Embryonic facial prominence (tissue), 1 donor: ENCODE results near the gene VSIG10.

Source experiments
- DNase-seq: peaks from one replicate; pipeline ENCODE4 v3.0.0-alpha.2; 2016; ENCODE audit errors: extremely low spot score

The VSIG10 gene

GRCh38 chr12:118060301-118061010, 43.4 kb downstream of the VSIG10 start:
- DNase-seq = no peak

GRCh38 chr12:118059341-118060191, 44.2 kb downstream of the VSIG10 start:
- DNase-seq = no peak

- DNase-seq = no peak
Measured at GRCh38 chr12:118058881-118059280, 44.9 kb downstream of the VSIG10 start.

- no peak for DNase-seq
Measured at GRCh38 chr12:118058227-118058626, 45.6 kb downstream of the VSIG10 start.

GRCh38 chr12:118055865-118056773, 47.7 kb downstream of the VSIG10 start:
- DNase-seq = no peak

GRCh38 chr12:118055144-118055557, 48.7 kb downstream of the VSIG10 start:
- no peak for DNase-seq

- DNase-seq = no peak
Measured at GRCh38 chr12:118053071-118053985, 50.5 kb downstream of the VSIG10 start.

GRCh38 chr12:118052324-118053070, 51.3 kb downstream of the VSIG10 start:
- no peak for DNase-seq

- no peak for DNase-seq
Measured at GRCh38 chr12:118050972-118051910, 52.6 kb downstream of the VSIG10 start.

GRCh38 chr12:118046430-118046829, 57.4 kb downstream of the VSIG10 start:
- no peak for DNase-seq

GRCh38 chr12:118044577-118044976, 59.2 kb downstream of the VSIG10 start:
- no peak for DNase-seq

- DNase-seq = no peak
Measured at GRCh38 chr12:118044075-118044474, 59.7 kb downstream of the VSIG10 start.

GRCh38 chr12:118042091-118042490, 61.7 kb downstream of the VSIG10 start:
- DNase-seq = no peak

- DNase-seq = no peak
Measured at GRCh38 chr12:118038137-118038536, 65.7 kb downstream of the VSIG10 start.

GRCh38 chr12:118036672-118037411, 67.0 kb downstream of the VSIG10 start:
- no peak for DNase-seq

- no peak for DNase-seq
Measured at GRCh38 chr12:118035190-118036041, 68.4 kb downstream of the VSIG10 start.

GRCh38 chr12:118034429-118035189, 69.2 kb downstream of the VSIG10 start:
- no peak for DNase-seq
